GM12872 (cell line): ENCODE data around the gene CFAP58.

Experiments
- TF ChIP-seq, protein P1 (sequence below): IDR thresholded peaks from 3 replicates; pipeline ENCODE4 v1.5.1; 2011; ENCODE audit warnings: low read depth, mild to moderate bottlenecking, low read length, moderate library complexity; ENCODE audit not compliant: insufficient read depth

Gene CFAP58

DNA sequence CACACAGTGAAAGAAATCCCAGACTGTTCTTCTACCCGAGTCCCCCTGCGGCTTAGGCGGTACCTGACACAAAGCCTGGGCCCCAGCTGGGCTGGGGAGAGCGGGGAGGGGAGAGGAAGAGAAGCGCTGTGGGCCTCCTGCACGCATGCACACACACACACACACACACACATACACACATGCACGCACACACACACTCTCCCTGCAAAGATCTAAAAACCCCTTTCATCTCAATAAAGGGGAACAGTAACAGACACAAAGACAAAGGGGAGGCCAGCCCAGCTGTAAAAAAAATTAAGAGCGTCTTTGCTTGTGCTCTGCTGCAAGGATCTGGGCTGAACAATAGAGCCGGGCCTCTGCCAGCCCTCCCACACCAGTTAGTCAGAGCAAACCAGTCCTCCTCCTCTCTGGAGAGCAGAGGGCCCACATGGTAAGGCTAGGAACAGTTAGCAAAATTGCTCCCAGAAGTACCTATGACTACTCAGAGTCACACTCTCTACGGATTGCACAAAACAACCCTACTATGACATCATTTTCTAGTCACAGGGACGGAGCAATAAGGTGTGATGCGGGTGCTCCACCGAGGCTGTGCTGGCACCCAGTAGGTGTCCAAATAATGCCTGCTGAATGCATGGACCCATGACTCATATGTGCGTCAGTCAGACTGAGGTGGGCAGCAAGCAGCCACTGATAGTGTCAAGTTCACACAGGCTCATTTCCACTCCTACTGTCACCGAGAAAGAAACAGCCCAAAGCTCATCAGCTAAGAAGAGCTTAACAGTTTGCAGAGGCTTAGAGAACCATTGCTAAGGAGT, 24.5 kb upstream of the CFAP58 start:
- TF ChIP-seq, protein P1, sequence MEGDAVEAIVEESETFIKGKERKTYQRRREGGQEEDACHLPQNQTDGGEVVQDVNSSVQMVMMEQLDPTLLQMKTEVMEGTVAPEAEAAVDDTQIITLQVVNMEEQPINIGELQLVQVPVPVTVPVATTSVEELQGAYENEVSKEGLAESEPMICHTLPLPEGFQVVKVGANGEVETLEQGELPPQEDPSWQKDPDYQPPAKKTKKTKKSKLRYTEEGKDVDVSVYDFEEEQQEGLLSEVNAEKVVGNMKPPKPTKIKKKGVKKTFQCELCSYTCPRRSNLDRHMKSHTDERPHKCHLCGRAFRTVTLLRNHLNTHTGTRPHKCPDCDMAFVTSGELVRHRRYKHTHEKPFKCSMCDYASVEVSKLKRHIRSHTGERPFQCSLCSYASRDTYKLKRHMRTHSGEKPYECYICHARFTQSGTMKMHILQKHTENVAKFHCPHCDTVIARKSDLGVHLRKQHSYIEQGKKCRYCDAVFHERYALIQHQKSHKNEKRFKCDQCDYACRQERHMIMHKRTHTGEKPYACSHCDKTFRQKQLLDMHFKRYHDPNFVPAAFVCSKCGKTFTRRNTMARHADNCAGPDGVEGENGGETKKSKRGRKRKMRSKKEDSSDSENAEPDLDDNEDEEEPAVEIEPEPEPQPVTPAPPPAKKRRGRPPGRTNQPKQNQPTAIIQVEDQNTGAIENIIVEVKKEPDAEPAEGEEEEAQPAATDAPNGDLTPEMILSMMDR = no peak

DNA sequence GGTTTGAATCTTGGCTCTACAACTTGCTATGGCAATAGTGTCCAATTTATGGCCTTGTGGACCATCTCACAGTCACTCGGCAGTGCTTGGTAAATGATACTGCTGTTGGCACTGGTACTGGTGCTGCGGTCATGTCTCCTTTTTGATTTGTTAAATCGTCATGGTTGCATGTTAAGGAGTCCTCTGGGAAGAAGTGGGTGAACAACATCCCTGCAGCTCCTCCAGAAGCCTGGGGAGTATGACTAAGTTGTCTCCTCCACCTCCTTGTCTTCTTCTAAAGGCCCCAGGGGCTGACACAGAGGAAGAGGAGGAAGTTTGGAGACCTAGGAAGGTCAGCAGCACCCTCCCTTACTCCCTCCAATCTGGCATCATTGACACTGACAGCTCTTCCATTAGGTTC, 23.9 kb upstream of the CFAP58 start:
- TF ChIP-seq, protein P1 = no peak

DNA sequence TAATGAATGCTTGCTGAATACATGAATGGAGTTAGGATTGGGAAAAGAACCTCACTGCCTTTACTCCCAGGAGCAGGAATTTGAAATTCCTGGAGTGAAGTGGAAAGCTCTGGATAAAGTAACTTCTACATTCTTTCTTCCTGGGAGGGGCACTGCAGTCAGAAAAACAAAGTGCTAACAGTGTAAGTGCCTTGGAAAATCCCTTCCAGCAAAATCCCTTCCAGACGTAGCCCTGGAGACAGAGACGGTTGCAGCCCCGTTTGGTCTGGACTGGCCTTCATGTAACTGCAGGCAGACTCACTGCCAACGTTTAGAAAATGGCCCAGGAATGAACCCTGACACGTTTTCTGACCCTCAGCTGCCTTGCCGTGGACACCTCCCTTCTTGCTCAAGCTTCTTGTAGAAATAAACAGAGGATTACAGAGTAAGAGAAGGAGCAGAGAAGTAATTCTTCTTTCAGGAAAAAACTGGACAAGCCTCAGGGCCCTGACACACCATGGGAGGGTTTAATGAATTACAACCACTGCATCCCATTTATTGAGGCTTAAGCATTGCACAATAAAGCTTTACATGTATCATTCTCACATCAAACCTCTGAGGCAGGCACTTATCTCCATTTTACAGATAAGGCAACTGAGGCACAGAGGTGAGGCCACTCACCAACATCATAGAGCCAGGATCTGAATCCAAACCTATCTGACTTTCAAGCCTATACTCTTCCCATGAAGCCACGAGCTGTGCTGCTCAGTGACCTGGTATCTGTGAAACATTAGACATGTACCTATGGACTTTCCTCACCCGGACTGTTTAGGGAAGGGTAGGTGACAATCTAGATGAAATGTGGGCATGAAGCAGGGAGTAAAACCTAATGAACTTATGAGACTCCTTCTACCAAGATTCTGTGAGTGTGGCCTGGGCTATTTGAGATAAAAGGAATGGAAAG, 23.2 kb upstream of the CFAP58 start:
- TF ChIP-seq, protein P1 = no peak

DNA sequence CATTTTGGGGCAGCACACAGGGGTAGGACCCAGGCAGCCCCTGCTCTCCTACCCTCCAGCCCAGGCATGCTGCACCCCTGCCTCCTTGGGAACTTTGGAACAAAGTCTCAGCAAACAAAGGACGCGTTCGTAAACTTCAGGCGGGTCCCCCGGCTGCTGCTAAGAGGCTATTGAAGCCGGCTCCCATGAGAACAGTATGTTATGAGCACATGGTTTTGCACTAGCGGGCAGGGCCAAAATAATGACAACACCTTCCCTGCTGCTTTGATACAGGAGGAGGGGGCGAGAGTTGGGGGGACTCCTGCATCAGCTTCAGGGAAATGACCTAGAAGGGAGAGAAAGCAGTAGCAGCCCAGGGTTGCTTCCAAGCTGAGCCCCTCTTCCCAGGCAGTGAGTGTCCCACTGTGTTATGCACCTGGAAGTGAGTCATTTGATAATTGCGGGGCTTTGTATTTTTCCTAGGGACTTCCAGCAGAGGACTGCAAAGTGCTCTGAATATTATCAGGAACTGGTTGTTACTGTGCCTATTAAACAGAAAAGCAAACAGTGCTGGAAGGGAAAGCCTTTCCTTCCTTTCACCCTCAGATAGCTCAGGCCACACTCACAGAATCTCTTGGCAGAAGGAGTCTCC, 22.3 kb upstream of the CFAP58 start:
- TF ChIP-seq, protein P1 = no peak

DNA sequence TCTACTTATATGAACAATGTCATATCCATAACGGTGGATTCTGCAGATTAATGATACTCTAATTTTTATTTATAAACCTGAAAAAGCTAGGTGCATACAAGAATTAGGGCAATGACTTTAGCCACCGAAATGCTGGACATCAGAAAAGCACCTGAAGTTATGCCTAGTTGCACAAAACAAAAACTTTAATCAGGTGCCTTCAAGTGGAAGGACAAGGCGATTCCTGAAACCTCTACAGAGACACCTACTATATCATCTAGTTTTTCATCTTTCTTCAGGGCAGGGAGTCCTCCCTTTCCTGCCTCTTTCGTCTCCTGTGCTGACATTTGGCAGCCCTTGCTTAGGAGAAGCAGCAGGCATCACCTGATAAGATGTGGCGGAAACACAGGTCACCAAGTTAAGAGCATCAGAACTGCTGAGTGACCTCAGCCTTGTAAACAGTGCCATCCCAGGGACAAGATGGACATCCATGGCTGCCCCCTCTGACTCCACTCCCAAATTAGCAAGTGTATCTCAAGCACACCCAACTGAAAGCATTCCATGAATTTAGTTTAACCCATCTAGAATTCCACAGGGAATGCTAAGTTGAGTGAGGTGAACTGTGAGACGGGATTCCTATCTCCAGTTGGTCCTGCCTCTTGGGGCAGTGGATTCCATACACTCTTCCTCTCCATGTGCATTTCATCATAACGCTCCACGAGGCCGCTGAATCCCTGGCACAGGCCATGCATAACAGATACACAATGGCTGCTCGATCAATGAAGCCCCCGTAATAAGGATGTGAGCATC, 21.2 kb upstream of the CFAP58 start:
- TF ChIP-seq, protein P1 = no peak

DNA sequence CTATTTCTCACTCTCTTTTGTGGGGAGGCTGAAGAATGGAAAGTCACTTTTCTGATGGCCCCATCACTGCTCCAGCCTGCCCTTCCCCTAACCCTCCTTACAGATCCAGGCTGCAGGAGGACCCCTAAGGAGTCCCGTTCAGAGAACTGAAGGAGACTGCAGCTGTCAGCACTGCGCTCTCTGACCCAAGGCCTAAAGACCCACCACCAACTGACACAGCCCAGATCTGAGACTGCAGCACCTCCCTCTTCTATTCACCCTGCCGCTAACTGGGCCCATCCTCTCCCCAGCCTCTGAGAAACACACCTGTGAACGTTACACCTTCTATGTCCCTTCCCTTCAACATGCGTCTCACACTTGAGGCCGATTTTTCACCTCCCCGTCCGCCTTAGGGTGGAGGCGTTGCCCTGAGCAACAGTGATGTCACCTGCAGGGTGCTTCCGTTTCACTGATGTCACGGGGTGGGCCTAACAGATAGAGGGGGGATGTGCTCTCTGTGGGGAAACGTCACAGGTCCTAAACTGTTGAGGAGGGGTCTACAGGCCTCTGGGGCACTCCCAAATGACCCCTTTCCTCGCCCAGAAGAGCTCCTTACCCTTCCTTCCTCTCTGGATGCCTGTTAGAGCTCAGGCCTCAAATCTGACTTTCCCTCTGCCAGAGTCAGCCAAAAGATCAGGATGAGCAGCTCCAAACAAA, 20.5 kb upstream of the CFAP58 start:
- TF ChIP-seq, protein P1 = no peak
